Embryonic facial prominence (tissue), 1 donor: ENCODE data around the gene ZNF221.

Source experiments
- DNase-seq: peaks from one replicate; pipeline ENCODE4 v3.0.0-alpha.2; 2016; ENCODE audit errors: extremely low spot score

The ZNF221 gene

DNA sequence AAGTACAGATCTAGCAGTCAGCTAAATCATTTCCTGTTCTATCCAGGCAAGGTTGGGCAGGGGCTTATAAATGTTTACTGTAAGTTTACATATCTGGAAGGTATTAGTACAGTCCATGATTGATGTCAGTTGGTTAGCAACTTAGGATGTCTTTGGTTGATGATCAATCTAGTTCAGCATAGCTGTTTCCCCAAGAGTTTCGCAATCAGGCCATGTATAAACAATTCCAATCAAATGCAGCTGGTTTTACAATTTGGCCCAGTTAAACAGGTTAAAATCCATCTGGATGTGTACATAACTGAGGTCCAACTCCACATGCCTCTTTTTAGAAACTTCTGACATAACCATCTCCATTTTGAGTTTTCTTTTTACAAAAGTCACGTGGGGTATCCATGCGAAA lies 6.9 kb downstream of the ZNF221 start:
- no peak for DNase-seq

GRCh38 chr19:43960411-43960810 lies 9.4 kb downstream of the ZNF221 start:
- DNase-seq, result no peak

DNA sequence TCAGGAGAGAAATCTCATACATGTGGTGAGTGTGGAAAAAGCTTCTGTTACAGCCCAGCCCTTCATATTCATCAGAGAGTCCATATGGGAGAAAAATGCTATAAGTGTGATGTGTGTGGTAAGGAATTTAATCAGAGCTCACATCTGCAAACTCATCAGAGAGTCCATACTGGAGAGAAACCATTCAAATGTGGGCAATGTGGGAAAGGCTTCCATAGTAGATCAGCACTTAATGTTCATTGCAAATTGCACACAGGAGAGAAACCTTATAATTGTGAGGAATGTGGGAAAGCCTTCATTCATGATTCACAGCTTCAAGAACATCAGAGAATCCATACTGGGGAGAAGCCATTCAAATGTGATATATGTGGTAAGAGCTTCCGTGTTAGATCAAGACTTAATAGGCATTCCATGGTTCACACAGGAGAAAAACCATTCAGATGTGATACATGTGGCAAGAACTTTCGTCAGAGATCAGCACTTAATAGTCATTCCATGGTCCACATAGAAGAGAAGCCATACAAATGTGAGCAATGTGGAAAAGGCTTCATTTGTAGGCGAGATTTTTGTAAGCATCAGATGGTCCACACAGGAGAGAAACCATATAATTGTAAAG lies 15.2 kb downstream of the ZNF221 start:
- DNase-seq, result no peak

- no peak for DNase-seq
These were observed 25.7 kb downstream of the ZNF221 start for GRCh38 chr19:43976732-43977131.

GRCh38 chr19:43983544-43983911 lies 32.5 kb downstream of the ZNF221 start:
- no peak for DNase-seq

- peak; percentile 90 for DNase-seq
These were observed 33.1 kb downstream of the ZNF221 start, which contains the start of gene ZNF155 for GRCh38 chr19:43983912-43984686. ZNF155 (plus strand) TSS chr19:43984188; CDS start chr19:43988544, 4,356 bp downstream.

- DNase-seq, result no peak
These were observed 33.6 kb downstream of the ZNF221 start for GRCh38 chr19:43984687-43985000.

GRCh38 chr19:43997631-43998290 lies 46.7 kb downstream of the ZNF221 start:
- no peak for DNase-seq

GRCh38 chr19:44002212-44002565 lies 51.2 kb downstream of the ZNF221 start:
- DNase-seq, result no peak

DNA sequence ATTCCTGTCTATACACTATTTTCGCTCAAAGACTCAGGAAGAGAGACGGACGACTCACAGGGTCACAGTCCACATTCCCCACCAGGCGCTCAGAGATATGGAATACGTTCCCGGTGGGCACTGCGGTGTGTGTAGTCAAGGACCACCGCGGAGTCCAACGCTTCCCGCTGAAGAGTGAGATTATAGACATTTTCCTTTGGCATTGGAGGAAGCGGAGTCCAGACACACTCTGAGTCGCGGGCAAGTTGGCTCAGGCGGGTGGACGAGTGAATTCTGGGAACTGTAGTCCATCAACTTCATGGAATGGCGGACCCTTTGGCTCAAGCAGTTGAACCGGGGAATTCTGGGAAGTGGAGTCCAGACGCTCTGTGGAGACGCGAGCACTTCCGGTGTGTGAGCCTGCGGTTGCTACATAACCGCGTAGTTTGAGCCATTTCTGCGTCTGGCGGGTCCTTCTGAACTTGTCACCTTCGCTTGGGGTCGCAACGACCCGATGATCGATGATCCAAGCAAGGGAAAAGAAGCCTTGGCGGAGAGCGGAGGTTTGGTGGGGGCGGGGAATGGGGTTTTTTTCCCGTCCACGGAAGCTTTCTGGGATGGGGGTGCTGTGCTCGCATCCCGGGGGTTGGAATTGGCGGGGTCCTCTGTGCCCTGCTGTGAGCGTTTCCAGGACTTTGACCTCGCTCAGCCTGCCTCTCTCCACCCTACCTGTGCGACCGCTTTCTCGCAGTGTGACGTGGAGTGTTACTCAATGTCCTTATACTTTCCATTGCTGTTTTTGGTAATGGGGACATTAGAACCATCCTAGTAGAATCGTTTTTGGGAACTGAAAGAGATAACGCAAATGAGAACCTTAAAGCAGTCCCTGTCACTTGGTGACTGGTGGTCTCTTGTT lies 51.8 kb downstream of the ZNF221 start, which contains the start of gene ZNF230:
Gene ZNF230, plus strand, starts transcription at position 392 of the 895 bp plus-strand sequence. CDS start 4,122 bp downstream, outside the sequence.
- peak; percentile 96 for DNase-seq

- DNase-seq, result no peak
These were observed 52.5 kb downstream of the ZNF221 start for GRCh38 chr19:44003461-44004009.

DNA sequence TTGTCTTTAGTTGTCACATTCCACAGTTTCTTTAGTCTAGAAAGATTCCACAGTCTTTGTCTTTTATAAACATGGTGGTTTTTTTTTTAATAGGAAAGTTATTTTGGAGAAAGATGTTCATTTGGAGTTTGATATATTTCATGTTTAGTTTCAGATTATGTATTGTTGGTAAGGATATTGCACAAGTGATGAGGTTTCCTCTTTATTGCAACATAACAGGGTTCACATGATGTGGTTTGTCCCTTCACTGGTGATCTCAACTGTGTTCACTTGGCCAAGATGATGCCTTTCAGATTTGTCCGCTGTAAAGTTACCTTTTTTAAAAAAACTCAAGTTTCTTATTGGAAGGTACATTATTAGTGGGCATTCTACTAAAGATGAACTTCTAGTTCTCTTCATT lies 54.9 kb downstream of the ZNF221 start:
- DNase-seq, result no peak

- no peak for DNase-seq
These were observed 56.4 kb downstream of the ZNF221 start for GRCh38 chr19:44007473-44007872.

- no peak for DNase-seq
These were observed 59.4 kb downstream of the ZNF221 start for GRCh38 chr19:44010468-44010867.
